Left lobe of liver (tissue), 2 donors: ENCODE data around the gene FOXA1. TPM values are rescaled to one million over a fixed set of nuclear protein-coding genes. Genes with fewer than 3 reads are reported as not detected.
"Not testable (repeated sequence)": the region's sequence is repeated elsewhere in the genome, so short reads cannot be mapped to it uniquely, and the experiment has no call there.

Experiments
- ATAC-seq: fragments of 200-7000 bp; cut with Tn5 transposase; one replicate; pipeline ENCODE4 v1.9.1; 2020; ENCODE audit warnings: mild to moderate bottlenecking, moderate library complexity
- DNase-seq: peaks from one replicate; pipeline ENCODE4 v3.0.0-alpha.2; 2020; ENCODE audit warnings: low spot score
- total RNA-seq: library from RNA; stranded (reverse); gene quantifications from one replicate; pipeline ENCODE4 v1.2.1, GENCODE V29; 2021
- donor health status: DM: no; HTN: no; CAD: no; lungs with moderate emphysema.
- donor health status: DM: no; HTN: yes; CAD: no.

FOXA1 gene
- total RNA-seq, 1 donor from 2014 or later = 36.6 TPM

DNA sequence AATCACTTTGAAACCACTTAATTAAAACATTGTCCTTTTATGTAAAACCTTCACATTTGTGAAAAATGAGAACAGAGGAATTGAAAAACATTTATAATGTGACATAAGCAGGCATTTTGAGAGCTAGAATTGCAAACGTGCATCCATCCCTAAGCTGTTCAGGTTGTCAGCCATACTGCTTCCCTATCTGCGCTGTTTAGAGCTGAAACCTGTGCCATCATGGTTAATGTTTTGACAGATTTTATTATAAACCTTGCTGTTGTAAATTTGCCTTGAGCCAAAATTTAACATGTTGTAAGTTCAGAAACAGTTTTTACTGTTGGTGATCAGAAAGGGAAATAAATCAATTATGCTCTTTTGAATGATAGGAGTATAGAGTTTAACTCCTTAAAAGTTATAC is 31.9 kb downstream of the FOXA1 start:
- no peak for ATAC-seq
- no peak for DNase-seq

- no peak for DNase-seq
Measured at GRCh38 chr14:37559386-37559785, 35.7 kb downstream of the FOXA1 start.

GRCh38 chr14:37558740-37559139 is 36.3 kb downstream of the FOXA1 start:
- ATAC-seq = no peak
- DNase-seq = no peak

More at GRCh38 chr14:37559386-37559785, 35.7 kb downstream of the FOXA1 start:
- ATAC-seq = no peak

GRCh38 chr14:37555596-37555995 is 39.5 kb downstream of the FOXA1 start:
- ATAC-seq, DNase-seq: not testable (repeated sequence)

- DNase-seq (no peak), ATAC-seq (peak; percentile 61)
Measured at GRCh38 chr14:37553935-37554550, 41.0 kb downstream of the FOXA1 start.

DNA sequence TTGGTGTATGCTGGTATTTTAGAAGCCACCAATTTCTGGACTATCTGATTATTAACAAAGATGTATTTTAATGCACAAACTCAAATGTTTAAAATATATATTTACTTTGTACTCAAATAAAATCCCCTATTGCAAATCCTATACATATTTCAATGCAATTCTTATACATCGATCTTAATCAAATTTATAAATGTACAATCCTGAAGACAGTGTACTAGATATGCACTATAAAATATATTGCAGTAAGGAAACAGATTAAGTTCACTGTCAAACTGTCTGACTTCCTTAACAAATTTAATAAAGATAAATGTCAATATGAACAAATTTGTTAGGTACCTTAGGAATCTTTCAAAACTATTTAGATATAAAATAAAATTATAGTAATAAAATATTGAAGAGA is 43.9 kb downstream of the FOXA1 start:
- DNase-seq = no peak
- no peak for ATAC-seq

GRCh38 chr14:37550511-37550910 is 44.5 kb downstream of the FOXA1 start:
- no peak for ATAC-seq
- DNase-seq = no peak

DNA sequence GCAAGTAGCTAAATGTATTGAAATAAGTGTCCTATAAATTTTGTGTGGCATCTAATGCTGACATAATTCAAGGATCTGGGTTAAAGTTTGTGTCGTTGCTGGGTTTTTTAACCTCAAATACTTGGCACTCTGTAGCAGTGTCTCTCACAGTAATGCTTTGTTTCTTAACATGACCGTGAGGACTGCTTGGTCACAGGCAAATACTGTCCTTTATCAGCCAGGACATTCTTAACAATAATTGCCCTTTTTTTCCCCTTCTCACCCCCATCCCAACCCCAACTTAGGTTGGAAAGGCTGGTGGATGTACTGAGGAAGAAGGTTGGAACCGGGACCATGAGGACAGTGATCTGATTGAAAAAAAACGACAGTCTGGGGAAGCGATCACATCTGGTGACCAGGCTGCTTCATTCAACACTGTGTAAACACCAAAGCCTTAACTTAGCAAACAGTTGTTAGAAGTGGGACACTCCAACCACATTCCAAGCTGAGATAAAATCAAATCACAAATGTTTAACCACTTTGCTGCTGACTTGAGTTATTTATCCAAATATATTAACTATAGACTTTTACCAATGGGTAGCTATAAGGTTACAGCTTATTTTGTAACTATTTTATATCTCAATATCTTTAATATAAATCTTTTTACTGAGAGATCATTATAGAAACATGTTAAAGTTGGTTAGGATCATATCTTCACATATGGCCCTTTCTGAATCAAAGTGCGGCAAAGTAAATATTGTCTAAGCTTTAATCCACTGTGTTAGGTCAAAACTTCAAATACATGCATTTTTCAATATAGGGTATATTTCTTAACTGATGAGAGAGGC is 48.2 kb downstream of the FOXA1 start:
- DNase-seq (peak; percentile 50), ATAC-seq (peak; percentile 95)

- ATAC-seq (no peak), DNase-seq (no peak)
Measured at GRCh38 chr14:37545174-37545573, 49.9 kb downstream of the FOXA1 start.

GRCh38 chr14:37544407-37544806 is 50.6 kb downstream of the FOXA1 start:
- ATAC-seq (no peak), DNase-seq (no peak)

DNA sequence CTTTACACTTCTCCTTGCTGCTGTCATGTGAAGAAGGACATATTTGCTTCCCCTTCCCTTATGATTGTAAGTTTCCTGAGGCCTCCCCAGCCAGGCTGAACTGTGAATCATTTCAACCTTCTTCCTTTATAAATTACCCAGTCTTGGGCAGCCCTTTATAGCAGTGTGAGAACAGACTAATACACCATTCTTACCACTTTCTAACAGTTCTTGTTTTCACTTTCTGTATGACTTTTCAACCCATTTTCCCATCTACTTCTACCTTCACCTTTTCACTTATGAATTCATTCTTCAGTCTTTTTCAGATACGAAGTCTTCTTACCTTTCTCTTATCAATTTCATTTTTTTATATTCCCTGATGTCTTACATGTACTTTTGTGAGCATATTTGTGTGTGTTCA is 55.1 kb downstream of the FOXA1 start:
- ATAC-seq (no peak), DNase-seq (no peak)

Other genes with a start within 250 kb of the FOXA1 start
- 5.0 TPM for gene TTC6, start 380 bp upstream of the FOXA1 start, total RNA-seq